Placental epithelial cell (primary cell): ENCODE measurements around the gene PPIA. TPM values are rescaled to one million over a fixed set of nuclear protein-coding genes. Genes with fewer than 3 reads are reported as not detected.

Experiments used
- total RNA-seq: library from RNA; depleted of rRNA; stranded (reverse); fragments of >200 nt; gene quantifications from 2 replicates; pipeline ENCODE4 v1.2.3, GENCODE V29; 2012

The PPIA gene
- 1,348 and 2,909 TPM in 2 replicates for total RNA-seq

DNA sequence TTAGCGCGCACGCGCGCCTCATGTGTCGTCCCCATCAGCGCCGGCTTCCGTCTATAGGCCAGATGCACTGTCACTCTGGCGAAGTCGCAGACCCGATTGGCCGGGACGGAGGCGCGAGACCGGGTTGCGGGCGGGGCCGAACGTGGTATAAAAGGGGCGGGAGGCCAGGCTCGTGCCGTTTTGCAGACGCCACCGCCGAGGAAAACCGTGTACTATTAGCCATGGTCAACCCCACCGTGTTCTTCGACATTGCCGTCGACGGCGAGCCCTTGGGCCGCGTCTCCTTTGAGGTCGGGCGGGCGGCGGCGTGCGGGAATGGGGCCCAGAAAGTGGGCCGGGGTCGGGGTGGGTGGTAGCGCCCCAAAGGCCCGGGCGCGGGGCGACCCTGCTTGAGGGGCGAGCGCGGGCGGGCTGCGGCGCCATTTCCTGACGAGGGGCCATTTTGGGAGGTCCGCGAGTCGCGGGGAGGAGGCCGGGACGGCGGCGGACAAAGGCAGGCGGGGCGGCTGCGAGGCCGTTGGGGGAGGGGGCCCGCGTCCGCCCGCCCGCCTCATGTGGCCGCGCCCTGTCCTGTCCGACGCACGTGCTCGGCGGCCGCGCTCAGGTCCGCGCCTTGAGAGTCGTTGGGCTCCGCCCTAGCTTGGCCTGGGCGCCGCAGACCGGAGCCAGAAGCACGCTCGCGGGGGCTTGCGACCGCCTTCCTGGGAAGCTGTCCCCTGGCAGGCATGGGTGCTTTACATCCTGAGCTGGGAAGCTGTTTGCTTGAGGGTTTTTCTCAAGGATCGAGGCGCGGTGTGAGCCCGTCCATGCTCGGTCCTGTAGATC, at the start of gene PPIA:
Gene PPIA (plus strand): TSS at position 178 of the 825 bp plus-strand sequence. CDS start 44 bp downstream, at position 222.

DNA sequence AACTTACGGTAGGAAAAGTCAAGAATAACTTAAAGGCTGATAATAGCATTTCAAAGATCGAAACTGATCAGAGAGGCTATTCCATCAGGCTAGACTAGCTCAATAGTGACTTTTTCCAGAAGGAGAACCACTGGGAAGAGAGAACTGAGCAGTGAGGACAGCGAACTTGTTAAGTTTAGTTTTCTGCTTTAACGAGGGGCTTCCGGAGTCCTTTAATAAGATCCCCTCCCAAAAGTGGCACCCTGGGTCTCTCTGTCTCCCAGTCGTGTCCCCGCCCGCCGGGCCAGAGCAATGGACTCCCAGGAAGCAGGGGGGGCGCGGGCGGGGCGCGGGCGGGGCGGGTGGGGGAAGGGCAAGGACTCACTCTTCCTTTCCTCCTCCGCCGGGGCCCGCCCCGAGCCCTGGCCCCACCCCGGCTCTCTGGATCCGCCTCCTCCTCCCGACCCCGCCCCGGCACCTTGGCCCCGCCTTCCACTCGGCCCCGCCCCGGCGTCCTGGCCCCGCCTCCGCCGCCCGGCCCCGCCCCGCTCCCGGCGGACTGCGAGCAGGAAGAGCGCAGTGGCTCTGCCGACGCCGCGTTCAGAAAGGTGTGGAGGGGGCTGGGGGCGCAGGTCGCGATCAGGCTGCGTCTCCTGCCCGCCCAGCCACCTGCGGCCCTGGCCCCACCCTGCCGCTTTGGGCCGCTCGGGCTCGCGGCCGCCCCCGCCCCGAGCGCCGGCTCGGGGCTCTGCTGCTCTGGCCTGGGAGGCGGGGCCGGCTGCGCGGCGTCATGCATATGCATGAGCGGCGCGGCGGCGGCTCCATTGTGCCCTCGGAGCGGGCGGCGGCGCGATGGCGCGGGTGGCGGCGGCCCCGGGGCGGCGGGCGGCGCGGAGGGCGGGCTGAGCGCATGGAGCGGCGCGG, 48.2 kb upstream of the PPIA start, which contains the start of gene ZMIZ2:
Gene ZMIZ2 (plus strand): TSS at position 803 of the 903 bp plus-strand sequence. CDS start 7,403 bp downstream, outside the sequence.

DNA sequence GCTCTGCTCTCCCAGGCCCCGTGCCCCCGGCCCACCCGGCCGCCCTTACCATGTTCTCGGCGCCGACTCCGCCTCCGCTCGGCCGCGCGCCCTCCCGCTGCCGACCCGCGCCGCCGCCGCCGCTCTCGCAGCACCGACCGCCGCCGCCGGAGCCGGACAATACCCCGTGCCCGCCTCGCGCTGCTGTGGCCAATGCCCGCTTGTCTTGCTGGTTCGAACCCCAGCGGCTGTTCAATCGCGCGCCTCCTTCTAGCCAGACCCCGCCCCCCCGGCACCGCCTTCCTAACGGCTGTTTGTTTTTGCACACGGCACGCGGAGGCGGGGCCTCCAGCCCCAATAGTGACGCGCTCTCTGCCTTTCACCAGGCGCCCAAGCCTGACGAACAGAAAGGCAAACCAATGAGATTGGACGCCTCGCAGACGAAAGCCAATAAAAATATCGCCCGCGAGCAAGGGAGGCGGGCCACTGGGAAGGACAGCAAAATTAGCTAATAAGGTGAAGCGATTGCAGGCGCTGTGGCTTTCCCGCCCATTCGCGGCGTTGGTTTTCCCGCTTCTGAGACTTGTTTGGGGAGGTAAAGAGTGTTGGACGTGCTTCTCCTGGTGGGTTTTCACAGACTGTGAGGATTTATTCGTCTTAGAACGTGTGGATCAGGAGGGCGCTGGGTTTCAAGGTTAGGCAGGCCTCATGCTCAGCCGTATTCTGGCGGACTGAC, 51.6 kb downstream of the PPIA start, which contains the start of gene H2AZ2:
Gene H2AZ2 (minus strand): TSS at position 168 of the 715 bp plus-strand sequence. CDS start 116 bp downstream, at position 52.

Other genes with a start within 250 kb of the PPIA start
- 44.0 and 58.5 TPM in 2 replicates for gene DDX56, start 222.8 kb upstream of the PPIA start, total RNA-seq
- gene TMED4, start 214.4 kb upstream of the PPIA start, total RNA-seq, result 75.3 and 76.2 TPM in 2 replicates
- 68.3 and 124 TPM in 2 replicates for gene OGDH, start 190.1 kb upstream of the PPIA start, total RNA-seq
- gene ZMIZ2, start 47.8 kb upstream of the PPIA start, total RNA-seq, result 11.3 and 20.0 TPM in 2 replicates
- 51.4 and 108 TPM in 2 replicates for gene H2AZ2, start 51.4 kb downstream of the PPIA start, total RNA-seq
- 12.2 and 13.4 TPM in 2 replicates for gene PURB, start 88.8 kb downstream of the PPIA start, total RNA-seq
- gene MYO1G, start 182.3 kb downstream of the PPIA start, total RNA-seq, result 0.33 and 0.39 TPM in 2 replicates
- gene CCM2, start 203.5 kb downstream of the PPIA start, total RNA-seq, result 34.9 and 39.9 TPM in 2 replicates